ENCODE results near the gene NUBP1. TPM values are rescaled to one million over a fixed set of nuclear protein-coding genes. Genes with fewer than 3 reads are reported as not detected.

NUBP1 gene
- total RNA-seq, result 18.2 and 23.6 TPM in 2 replicates

GRCh38 chr16:10743610-10744369, at the start of gene NUBP1:
TSS of gene NUBP1 (plus strand) at chr16:10743842. CDS start at chr16:10743864, 22 bp downstream.

GRCh38 chr16:10694830-10695229, 48.8 kb upstream of the NUBP1 start, which contains the start of gene TEKT5:
TSS of gene TEKT5 (minus strand) at chr16:10694930. CDS start at chr16:10694873, 57 bp downstream.

GRCh38 chr16:10817963-10818941, 74.6 kb downstream of the NUBP1 start, which contains the start of gene TVP23A:
TSS of gene TVP23A (minus strand) at chr16:10818794. CDS start at chr16:10818493, 301 bp downstream.

Other genes starting within 250 kb of the NUBP1 start
- gene EMP2, start 163.2 kb upstream of the NUBP1 start, total RNA-seq, result 22.3 and 37.7 TPM in 2 replicates
- 0.15 TPM in 1 of 2 replicates, not detected in the other for gene TEKT5, start 48.9 kb upstream of the NUBP1 start, total RNA-seq
- gene TVP23A, start 75.0 kb downstream of the NUBP1 start, total RNA-seq, result not detected in 2 replicates
- 0.15 and 0.33 TPM in 2 replicates for gene CIITA, start 133.4 kb downstream of the NUBP1 start, total RNA-seq
- 47.7 and 88.5 TPM in 2 replicates for gene DEXI, start 198.6 kb downstream of the NUBP1 start, total RNA-seq
- 21.7 and 23.1 TPM in 2 replicates for gene CLEC16A, start 200.7 kb downstream of the NUBP1 start, total RNA-seq